Measurements from ENCODE around the gene LTBP4. TPM values are rescaled to one million over a fixed set of nuclear protein-coding genes. Genes with fewer than 3 reads are reported as not detected.
"Not testable (repeated sequence)": the region's sequence is repeated elsewhere in the genome, so short reads cannot be mapped to it uniquely, and the experiment has no call there.

Gene LTBP4
- total RNA-seq, 1 donor from 2014 or later, result 430 TPM

- ATAC-seq (no peak), DNase-seq (no peak)
- TF ChIP-seq, protein P1, sequence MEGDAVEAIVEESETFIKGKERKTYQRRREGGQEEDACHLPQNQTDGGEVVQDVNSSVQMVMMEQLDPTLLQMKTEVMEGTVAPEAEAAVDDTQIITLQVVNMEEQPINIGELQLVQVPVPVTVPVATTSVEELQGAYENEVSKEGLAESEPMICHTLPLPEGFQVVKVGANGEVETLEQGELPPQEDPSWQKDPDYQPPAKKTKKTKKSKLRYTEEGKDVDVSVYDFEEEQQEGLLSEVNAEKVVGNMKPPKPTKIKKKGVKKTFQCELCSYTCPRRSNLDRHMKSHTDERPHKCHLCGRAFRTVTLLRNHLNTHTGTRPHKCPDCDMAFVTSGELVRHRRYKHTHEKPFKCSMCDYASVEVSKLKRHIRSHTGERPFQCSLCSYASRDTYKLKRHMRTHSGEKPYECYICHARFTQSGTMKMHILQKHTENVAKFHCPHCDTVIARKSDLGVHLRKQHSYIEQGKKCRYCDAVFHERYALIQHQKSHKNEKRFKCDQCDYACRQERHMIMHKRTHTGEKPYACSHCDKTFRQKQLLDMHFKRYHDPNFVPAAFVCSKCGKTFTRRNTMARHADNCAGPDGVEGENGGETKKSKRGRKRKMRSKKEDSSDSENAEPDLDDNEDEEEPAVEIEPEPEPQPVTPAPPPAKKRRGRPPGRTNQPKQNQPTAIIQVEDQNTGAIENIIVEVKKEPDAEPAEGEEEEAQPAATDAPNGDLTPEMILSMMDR (IDR thresholded peaks at IDR 0.05), result no peak
- peaks cover 22% of the 10 kb centered on the region for H3K4me1 ChIP-seq
- no peak overlapping the region for H3K4me3 ChIP-seq
- H3K9me3 ChIP-seq, result no peaks in the 10 kb centered on the region
- no peaks in the 10 kb centered on the region for H3K36me3 ChIP-seq
- intact Hi-C loops (cut with DNase I), result no loop called here
- no peaks in the 10 kb centered on the region for H3K27me3 ChIP-seq
- H3K27ac ChIP-seq, result peak overlapping the region; percentile 72
Measured at GRCh38 chr19:40646743-40647254, 45.6 kb downstream of the LTBP4 start.

- peak overlapping the region; percentile 68 for H3K27ac ChIP-seq
- DNase-seq; ATAC-seq; H3K4me3 ChIP-seq; H3K36me3 ChIP-seq; intact Hi-C loops (cut with DNase I); H3K9me3 ChIP-seq; H3K27me3 ChIP-seq: not testable (repeated sequence)
- H3K4me1 ChIP-seq, result peaks cover 22% of the 10 kb centered on the region
Measured at GRCh38 chr19:40649903-40650675, 48.9 kb downstream of the LTBP4 start.

- Histone ChIP-seq H3K36me3 (no peaks in the 10 kb centered on the region), H3K27me3 (no peaks in the 10 kb centered on the region), H3K4me3 (no peak overlapping the region), H3K4me1 (peaks cover 19% of the 10 kb centered on the region), H3K9me3 (no peaks in the 10 kb centered on the region), H3K27ac (peak overlapping the region; percentile 69)
- peak; percentile 42 for ATAC-seq
- intact Hi-C loops (cut with DNase I), result no loop called here
- TF ChIP-seq, protein P1 (IDR thresholded peaks at IDR 0.05), result no peak
- DNase-seq, result no peak
Measured at GRCh38 chr19:40650749-40651305, 49.7 kb downstream of the LTBP4 start.

GRCh38 chr19:40652303-40652702 is 51.1 kb downstream of the LTBP4 start:
- DNase-seq; H3K27me3 ChIP-seq; H3K4me3 ChIP-seq; H3K36me3 ChIP-seq; intact Hi-C loops (cut with DNase I); H3K4me1 ChIP-seq; ATAC-seq; H3K9me3 ChIP-seq; H3K27ac ChIP-seq: not testable (repeated sequence)

DNA sequence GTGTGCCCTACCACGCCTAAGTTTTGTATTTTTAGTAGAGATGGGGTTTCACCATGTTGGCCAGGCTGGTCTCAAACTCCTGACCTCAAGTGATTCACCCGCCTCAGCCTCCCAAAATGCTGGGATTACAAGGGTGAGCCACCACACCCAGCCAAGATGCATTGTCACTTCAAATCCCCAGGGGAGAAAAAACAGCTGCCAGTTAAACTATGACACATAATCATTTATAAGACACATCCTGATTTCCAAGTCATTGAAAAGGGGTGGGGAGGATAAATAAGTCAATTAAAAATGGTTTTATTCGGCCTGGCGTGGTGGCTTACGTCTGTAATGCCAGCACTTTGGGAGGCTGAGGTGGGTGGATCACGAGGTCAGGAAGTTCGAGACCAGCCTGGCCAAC is 54.5 kb downstream of the LTBP4 start:
- ATAC-seq; H3K4me1 ChIP-seq; H3K27ac ChIP-seq; intact Hi-C loops (cut with DNase I); DNase-seq; H3K4me3 ChIP-seq; H3K9me3 ChIP-seq; H3K36me3 ChIP-seq; H3K27me3 ChIP-seq: not testable (repeated sequence)

GRCh38 chr19:40658031-40658430 is 56.9 kb downstream of the LTBP4 start:
- TF ChIP-seq, protein P1 (IDR thresholded peaks at IDR 0.05), result no peak
- DNase-seq (no peak), ATAC-seq (no peak)
- no peaks in the 10 kb centered on the region for H3K9me3 ChIP-seq
- H3K4me3 ChIP-seq, result no peak overlapping the region
- H3K27me3 ChIP-seq, result no peaks in the 10 kb centered on the region
- intact Hi-C loops (cut with DNase I), result no loop called here
- H3K27ac ChIP-seq, result no peak overlapping the region
- H3K4me1 ChIP-seq, result no peaks in the 10 kb centered on the region
- no peaks in the 10 kb centered on the region for H3K36me3 ChIP-seq

DNA sequence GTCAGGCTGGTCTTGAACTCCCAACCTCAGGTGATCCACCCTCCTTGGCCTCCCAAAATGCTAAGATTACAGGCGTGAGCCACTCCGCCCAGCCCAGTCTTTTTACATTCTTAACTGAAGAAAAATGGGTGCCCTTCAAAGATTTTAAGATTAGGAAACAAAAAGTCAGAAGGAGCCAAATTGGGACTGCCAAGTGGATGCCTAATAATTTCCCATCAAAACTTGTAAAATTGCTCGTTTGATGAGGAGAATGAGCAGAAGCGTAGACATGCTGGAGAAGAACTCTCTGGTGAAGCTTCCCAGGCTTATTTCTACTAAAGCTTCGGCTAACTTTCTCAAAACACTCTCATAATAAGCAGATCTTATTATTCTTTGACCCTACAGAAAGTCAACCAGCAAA is 57.9 kb downstream of the LTBP4 start:
- Histone ChIP-seq H3K36me3 (no peaks in the 10 kb centered on the region), H3K4me3 (no peak overlapping the region), H3K4me1 (peaks cover 7% of the 10 kb centered on the region), H3K9me3 (no peaks in the 10 kb centered on the region), H3K27me3 (no peaks in the 10 kb centered on the region), H3K27ac (no peak overlapping the region)
- DNase-seq (no peak), ATAC-seq (no peak)
- TF ChIP-seq, protein P1 (IDR thresholded peaks at IDR 0.05), result no peak
- intact Hi-C loops (cut with DNase I), result no loop called here
